Measurements from ENCODE around the gene BAG2.

DNA sequence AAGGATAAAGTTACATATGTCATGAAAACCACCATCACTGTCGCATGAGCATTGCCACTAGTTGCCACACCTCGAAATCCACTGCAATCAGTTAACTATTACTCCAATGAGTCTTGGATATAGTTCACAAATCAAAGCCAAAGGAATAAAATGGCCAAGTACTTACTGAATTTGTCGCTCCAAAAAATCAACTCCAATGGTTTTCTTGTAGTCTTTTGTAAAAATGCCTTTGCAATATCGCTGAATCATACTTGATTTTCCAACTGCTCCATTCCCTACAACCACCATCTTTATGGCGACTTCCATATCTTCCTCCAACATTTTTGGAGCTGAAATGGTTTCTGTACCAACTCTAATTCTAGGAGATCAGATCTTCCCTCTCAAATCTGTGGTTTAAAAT is 37.9 kb downstream of the BAG2 start:
- TF ChIP-seq, protein P1, sequence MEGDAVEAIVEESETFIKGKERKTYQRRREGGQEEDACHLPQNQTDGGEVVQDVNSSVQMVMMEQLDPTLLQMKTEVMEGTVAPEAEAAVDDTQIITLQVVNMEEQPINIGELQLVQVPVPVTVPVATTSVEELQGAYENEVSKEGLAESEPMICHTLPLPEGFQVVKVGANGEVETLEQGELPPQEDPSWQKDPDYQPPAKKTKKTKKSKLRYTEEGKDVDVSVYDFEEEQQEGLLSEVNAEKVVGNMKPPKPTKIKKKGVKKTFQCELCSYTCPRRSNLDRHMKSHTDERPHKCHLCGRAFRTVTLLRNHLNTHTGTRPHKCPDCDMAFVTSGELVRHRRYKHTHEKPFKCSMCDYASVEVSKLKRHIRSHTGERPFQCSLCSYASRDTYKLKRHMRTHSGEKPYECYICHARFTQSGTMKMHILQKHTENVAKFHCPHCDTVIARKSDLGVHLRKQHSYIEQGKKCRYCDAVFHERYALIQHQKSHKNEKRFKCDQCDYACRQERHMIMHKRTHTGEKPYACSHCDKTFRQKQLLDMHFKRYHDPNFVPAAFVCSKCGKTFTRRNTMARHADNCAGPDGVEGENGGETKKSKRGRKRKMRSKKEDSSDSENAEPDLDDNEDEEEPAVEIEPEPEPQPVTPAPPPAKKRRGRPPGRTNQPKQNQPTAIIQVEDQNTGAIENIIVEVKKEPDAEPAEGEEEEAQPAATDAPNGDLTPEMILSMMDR (IDR thresholded peaks at IDR 0.05): no peak
- TF ChIP-seq EP300 (IDR thresholded peaks at IDR 0.05) (no peak), POLR2A (IDR thresholded peaks at IDR 0.05) (no peak)
